GM21360 (cell line): Measurements from ENCODE around the gene TAS1R1.
A peak's percentile ranks its signal among the peaks of the same experiment; 100 is the strongest.

Experiments used
- ATAC-seq: cut with Tn5 transposase; IDR thresholded peaks from one replicate; pipeline ENCODE4 v1.9.1; 2021; ENCODE audit warnings: mild to moderate bottlenecking, moderate library complexity; ENCODE audit not compliant: unreplicated experiment

TAS1R1 gene

DNA sequence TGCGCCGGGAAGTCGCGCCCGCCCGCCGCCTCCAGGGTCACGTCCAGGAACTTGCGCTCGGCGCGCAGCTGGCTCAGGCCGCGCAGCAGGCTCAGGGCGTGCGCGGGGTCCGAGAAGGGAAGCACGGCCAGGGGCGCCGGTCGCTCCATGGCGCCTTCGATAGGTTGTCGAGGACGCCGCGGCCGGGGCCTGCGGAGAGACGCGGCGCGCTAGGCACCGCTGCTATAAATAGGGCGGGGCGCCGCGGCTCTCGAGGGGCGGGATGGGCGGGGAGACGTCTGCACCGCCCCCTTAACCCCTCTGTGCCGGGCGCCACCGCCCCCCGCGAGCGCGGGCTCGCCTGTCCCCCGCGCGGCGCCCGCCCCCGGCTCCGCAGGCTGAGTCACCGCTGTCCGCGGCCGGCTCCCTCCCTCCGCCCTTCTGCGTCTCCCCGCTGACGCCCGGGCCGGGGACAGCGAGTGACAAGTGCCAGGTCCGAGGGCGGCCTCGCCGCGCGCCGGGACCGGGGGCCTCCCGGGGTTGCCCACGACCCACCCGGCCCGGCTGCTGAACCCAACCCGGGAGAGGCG lies 47.6 kb downstream of the TAS1R1 start, which contains the start of gene KLHL21:
Gene KLHL21 (minus strand): TSS at position 201 of the 569 bp plus-strand sequence. CDS start 52 bp downstream, at position 149.
- peak; percentile 51 for ATAC-seq

GRCh38 chr1:6603238-6603914 lies 48.3 kb downstream of the TAS1R1 start:
- peak; percentile 28 for ATAC-seq

DNA sequence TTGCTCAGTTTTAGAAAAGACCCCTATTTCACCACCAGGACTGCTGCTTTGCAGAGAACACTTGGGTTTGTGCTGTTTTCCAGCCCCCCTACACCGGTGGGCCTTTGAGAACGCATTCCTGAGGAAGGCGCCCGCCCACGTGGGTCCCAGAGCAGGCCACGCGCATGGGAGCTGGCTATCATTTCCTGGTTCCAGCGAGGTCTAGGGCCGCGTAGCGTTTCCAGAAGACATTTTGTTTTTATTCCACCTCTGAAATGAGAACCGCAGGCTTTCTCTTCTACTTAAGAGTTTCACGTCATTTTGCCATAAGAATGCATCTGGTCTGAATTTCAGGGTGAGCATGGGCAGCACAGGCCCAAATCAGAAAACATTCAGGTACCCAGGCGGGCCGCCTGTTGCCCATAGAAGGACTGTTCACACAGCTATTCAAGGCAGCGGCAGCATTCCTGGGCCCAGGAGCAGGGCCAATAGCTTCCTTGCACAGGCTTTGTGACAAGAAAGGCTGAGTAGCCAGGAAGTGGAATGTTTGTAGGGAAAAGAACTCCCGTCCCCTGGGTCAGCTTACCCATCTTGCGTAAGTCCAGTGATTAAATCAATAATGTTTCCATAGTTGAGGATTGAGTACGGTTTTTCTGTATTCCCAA lies 48.9 kb downstream of the TAS1R1 start:
- ATAC-seq: no peak

- ATAC-seq: peak; percentile 1
Observed at GRCh38 chr1:6612641-6613360, 57.7 kb downstream of the TAS1R1 start.

DNA sequence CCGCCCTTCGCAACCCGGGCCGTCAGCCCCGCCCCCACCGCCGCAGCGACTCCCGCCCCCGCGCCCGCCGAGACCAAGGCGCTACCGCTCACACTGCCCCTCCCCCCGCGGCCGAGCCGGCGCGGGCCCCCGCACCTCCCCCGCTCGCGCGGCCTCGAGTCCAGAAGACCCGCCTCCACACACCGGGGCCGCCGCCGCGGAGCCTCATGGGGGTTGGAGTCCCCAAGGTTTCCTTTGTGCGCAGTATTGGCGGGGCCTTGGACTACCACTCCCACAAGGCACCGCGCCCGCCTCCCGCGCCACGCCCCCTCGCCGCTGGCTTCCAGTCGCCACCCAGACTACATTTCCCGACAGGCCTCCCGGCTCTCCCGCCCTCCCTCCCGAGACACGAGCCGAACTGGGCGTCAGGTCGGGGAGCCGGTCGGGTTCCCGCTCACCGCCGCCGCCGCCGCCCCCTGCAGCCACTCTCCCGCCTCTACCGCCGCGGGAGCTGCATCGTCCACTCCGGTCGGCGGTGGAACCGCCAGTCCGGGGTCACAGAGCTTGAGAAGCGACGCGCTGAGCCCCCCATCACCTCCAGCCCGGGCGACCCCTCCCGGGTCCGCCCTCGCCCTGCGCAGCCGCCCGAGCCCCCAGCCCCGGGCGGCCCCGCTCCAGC lies 58.4 kb downstream of the TAS1R1 start, which contains the start of gene PHF13:
Gene PHF13 (plus strand): TSS at position 371 of the 658 bp plus-strand sequence. CDS start 336 bp downstream, outside the sequence.
- ATAC-seq: peak; percentile 89

DNA sequence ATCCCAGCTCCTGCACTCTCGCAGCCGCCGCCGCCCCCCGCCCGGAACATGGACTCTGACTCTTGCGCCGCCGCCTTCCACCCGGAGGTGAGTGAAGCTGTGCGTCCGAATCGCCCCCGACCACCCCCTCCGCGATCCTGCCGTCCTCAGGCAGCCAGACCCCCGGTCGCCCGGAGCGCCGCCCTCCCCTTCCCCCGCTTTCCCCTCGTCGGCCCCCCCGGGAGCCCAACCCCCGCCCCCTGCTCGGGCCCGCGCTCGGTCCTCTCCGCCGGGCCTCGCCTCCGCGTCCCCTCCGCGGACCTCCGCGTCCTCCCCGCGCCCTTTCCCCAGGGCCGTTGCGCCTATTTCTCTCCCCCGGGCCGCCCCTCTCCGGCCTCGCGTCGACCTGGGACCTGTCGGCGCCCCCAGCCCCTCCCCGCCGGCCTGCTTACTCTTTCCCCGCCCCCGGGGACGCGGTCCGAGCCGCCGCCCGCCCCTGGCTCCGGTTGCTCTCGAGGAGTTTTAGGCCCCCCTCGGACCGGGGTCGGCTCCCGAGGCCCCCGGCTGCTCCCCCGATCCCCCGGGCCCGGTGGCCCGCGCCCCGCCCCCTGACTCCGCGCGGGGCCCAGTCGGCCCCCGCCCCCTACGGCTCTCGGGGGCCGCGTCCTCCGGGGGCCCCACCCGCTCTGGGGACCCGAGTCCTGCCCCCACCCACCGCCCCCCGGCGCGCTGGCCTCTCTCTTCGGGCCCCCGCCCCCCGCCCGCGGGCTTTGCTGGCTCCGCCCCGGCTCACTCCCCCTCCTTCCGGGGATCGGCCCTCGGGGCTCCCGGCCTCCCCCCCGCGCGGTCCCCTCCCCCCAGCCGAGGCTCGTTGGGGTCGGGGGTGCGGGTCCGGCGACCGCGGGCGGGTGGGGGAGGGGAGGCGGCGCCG lies 59.2 kb downstream of the TAS1R1 start:
- ATAC-seq: peak; percentile 5

DNA sequence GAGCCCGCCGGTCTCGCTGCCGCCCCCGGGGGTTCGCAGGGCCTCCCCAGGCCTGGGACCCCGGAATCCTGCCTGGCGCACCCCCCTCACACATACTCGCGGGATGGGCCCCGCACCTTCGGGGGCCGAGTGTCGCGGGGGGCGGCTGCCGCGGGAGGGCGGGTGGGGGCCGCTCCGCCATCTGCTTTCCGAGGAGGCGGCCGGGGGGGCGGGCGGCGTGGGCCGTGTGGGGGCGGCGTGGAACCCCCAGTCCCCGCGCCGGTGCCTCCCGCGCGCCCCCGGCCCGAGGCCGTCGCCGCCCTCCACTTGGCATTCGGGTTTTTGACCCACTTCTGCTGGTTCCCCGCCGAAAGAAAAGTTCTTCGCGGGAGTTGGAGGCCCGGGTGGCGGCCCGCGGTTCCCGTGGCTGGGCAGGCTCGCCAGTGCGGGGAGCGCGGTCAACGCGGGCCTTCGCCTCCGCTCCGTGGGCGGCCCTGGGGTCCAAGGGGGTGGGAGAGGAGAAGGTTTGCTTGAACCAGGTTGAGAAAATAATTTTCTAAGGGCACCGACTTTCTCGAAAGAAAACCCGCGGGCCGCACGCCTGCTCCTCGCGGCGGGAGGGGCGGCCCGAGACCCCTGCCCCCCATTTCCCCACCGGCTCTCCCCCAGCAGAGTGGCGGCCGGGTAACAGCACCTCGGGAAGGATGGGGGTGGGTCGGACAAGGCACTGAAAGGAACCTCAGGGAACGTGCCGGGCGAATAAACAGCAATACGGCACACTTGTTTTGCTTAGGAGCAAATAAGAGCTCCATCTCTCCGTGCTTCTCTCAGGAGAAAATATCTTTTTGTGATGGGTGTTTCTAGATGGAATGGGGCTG lies 60.0 kb downstream of the TAS1R1 start:
- ATAC-seq: no peak

DNA sequence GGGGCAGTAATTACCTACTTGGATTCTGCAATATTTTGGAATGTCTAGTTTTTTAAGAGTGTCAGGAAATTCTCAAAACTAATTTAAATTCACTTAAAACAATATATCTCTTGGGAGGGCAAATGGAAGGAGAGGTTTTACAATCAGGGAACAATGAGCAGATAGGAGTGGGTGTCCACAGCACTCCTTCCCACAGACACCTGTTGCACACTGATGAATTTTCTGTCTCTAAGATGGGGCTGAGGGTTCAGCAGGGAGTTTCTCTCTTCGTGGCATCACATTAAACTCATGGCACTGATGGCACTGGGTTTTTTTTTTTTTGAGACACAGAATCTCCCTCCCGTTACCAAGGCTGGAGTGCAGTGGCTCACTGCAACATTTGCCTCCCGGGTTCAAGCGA lies 63.9 kb downstream of the TAS1R1 start:
- ATAC-seq: no peak

GRCh38 chr1:6621429-6622391 lies 66.6 kb downstream of the TAS1R1 start:
- ATAC-seq: no peak

DNA sequence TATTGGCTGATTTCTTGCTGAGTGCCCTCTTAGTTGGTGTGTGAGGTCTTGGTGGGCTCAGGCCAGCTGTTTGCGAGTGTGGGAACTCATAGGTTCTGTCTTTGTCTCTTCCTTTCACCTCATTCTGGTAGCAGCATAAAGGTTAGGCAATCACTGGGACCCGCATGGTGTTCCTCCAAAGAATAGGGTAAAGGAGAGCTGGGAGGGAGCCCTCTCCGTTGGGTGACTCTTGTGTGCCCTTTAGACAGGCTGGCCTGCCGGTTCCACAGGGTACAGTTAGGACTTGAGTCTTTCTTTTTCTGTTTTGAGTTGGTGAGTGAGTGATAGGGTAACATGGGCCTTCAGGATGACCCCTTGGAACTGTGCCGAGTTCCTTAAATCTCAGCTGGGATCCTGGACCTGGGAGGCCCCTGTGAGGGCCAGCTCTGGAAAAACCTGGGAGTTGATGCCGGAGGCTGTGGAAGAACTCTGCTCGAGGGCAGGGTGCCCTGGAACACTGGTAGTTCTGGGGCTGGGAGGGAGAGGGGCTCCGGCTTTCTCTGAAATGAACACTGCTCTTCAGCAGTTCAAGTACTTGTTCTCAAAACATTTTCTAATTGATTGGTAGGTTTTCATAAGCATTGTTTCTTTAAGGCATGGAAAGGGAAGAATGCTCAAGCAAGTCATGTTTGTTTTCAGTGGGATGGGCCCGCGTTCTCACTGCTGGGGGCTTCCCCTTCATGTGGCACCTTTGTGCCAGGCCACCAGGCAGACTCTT lies 67.5 kb downstream of the TAS1R1 start:
- ATAC-seq: no peak

DNA sequence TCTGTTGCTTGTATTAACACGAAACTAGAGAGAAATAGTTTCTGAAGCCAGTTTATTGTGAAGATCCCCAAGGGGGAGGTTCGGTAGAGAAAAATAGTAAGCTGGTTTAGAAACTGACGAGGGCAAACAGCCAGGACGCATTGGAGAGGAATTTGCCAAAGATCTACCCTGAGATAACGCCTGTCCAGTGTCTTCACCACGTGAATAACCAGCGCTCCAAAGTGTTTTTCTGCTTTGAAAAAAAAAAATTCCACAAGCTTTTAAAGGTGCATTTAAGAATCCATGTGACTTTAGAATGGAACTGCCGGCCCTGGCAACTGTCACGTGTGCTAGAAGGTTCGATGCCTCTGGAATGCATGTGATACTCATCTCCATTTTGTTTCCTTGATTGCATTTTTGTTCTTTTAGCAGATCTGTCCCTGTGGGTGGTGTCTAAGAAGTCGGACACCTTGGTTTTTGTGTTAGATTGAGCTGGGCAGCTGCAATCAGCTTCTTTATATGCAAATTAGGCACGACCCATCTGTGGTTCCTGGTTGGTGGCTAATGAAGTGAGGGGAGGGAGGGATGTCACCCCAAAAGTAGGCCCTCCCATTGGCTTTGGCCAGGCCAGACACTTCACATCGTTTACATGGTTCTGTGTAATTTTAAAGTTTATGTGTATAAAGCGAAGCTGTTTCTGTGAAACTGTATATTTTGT lies 68.3 kb downstream of the TAS1R1 start:
- no peak for ATAC-seq

- peak; percentile 71 for ATAC-seq
Observed at GRCh38 chr1:6624710-6625583, 69.8 kb downstream of the TAS1R1 start, which contains the start of gene THAP3. TSS of gene THAP3 (plus strand) at chr1:6624868. CDS start at chr1:6625219, 351 bp downstream.

GRCh38 chr1:6625584-6626149 lies 70.6 kb downstream of the TAS1R1 start:
- ATAC-seq: no peak

DNA sequence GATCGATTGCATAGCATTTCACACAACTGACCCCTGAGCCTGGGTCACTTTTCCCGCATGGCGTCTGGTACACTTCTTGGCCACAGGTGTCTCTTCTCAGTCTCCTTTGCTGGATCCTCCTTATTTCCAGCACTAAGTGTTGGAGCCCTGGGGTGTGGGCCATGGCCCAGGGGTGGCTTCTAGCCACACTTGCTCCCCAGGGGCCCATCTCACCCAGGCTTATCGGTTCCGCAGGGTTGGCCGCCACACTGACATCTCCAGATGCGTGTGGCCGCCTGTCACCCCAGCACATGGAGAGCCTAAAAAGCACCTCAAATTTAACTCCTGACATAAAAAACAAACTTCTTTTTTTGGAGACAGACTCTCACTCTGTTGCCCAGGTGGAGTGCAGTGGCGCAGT lies 71.9 kb downstream of the TAS1R1 start:
- no peak for ATAC-seq
